AG04450 (cell line): ENCODE measurements around the gene CXCR4. TPM values are rescaled to one million over a fixed set of nuclear protein-coding genes. Genes with fewer than 3 reads are reported as not detected.

Experiments
- CTCF ChIA-PET: fragments of 300-600, 350-600 bp; formaldehyde crosslinking; extraction: SDS; loops from one replicate; lab custom pipeline; 2022; ENCODE audit warnings: antibody characterized with exemption, inconsistent platforms; lab: Charles Lee
- POLR2A ChIA-PET: fragments of 350-600 bp; formaldehyde crosslinking; extraction: SDS; loops from one replicate; lab custom pipeline; 2021; ENCODE audit warnings: antibody characterized with exemption, inconsistent platforms; lab: Yijun Ruan, JAX
- DNase-seq: peaks from one replicate; pipeline ENCODE4 v3.0.0-alpha.2; 2011; ENCODE audit warnings: low read depth, low spot score
- H3K27ac ChIP-seq: one replicate; pipeline ENCODE4 v1.5.1; 2012; ENCODE audit warnings: low read depth, low read length, control low read depth
- H3K27me3 ChIP-seq: one replicate; pipeline ENCODE4 v1.6.0; 2012; ENCODE audit warnings: low read length; ENCODE audit not compliant: control insufficient read depth, insufficient read depth
- H3K4me3 ChIP-seq: 2 replicates; pipeline ENCODE4 v1.5.1; 2011; ENCODE audit warnings: mild to moderate bottlenecking, low read depth, low read length, control low read depth
- H3K9me3 ChIP-seq: 2 replicates; pipeline ENCODE4 v1.5.1; 2012; ENCODE audit warnings: low read length; ENCODE audit not compliant: control insufficient read depth, insufficient read depth
- CTCF ChIP-seq: IDR thresholded peaks from 2 replicates; pipeline ENCODE4 v1.5.1; 2011; ENCODE audit warnings: low read depth, low read length, control low read depth, inconsistent platforms
- polyA plus RNA-seq: library from polyadenylated mRNA; depleted of rRNA; stranded (reverse); fragments of >200 nt; gene quantifications from 2 replicates; pipeline ENCODE4 v1.2.3, GENCODE V29; 2011

CXCR4 gene
- polyA plus RNA-seq, 1 experiment, result not detected

- no peak for DNase-seq
- no peak overlapping the region for H3K27ac ChIP-seq
- CTCF ChIA-PET, result interaction anchor here (1.1 kb wide), 1 partner anchor 157 kb away, joined by 4 read pairs; no protein-coding TSS in a partner anchor
- POLR2A ChIA-PET, result no interaction called here
- H3K4me3 ChIP-seq, result no peak overlapping the region
- peaks cover 5% of the 10 kb centered on the region for H3K27me3 ChIP-seq
- no peaks in the 10 kb centered on the region for H3K9me3 ChIP-seq
- no peak for TF ChIP-seq CTCF
Observed at GRCh38 chr2:136070913-136071312, 47.0 kb downstream of the CXCR4 start.

GRCh38 chr2:136069773-136070172, 48.2 kb downstream of the CXCR4 start:
- POLR2A ChIA-PET, result no interaction called here
- Histone ChIP-seq H3K4me3 (no peak overlapping the region), H3K27me3 (peaks cover 5% of the 10 kb centered on the region), H3K9me3 (no peaks in the 10 kb centered on the region), H3K27ac (no peak overlapping the region)
- CTCF ChIA-PET, result interaction anchor here (1.1 kb wide), 1 partner anchor 156 kb away, joined by 4 read pairs; no protein-coding TSS in a partner anchor
- no peak for DNase-seq
- no peak for TF ChIP-seq CTCF

GRCh38 chr2:136068581-136069227, 49.2 kb downstream of the CXCR4 start:
- H3K27ac ChIP-seq, result no peak overlapping the region
- no peak for TF ChIP-seq CTCF
- H3K9me3 ChIP-seq, result no peaks in the 10 kb centered on the region
- ChIA-PET POLR2A (no interaction called here), CTCF (no interaction called here)
- H3K4me3 ChIP-seq, result no peak overlapping the region
- DNase-seq, result no peak
- peaks cover 5% of the 10 kb centered on the region for H3K27me3 ChIP-seq

- POLR2A ChIA-PET, result no interaction called here
- no peak for TF ChIP-seq CTCF
- Histone ChIP-seq H3K27ac (no peak overlapping the region), H3K9me3 (no peaks in the 10 kb centered on the region), H3K27me3 (peaks cover 5% of the 10 kb centered on the region), H3K4me3 (no peak overlapping the region)
- DNase-seq, result no peak
- CTCF ChIA-PET, result no interaction called here
Observed at GRCh38 chr2:136067897-136068580, 49.9 kb downstream of the CXCR4 start.

GRCh38 chr2:136067459-136067858, 50.5 kb downstream of the CXCR4 start:
- CTCF ChIA-PET, result no interaction called here
- no peak for TF ChIP-seq CTCF
- H3K4me3 ChIP-seq, result no peak overlapping the region

More at GRCh38 chr2:136067459-136067858, 50.5 kb downstream of the CXCR4 start:
- H3K27me3 ChIP-seq, result peaks cover 5% of the 10 kb centered on the region
- no peaks in the 10 kb centered on the region for H3K9me3 ChIP-seq
- POLR2A ChIA-PET, result no interaction called here
- H3K27ac ChIP-seq, result no peak overlapping the region
- no peak for DNase-seq
